ENCODE data around the gene VSIG2. TPM values are rescaled to one million over a fixed set of nuclear protein-coding genes. Genes with fewer than 3 reads are reported as not detected.

VSIG2 gene
- total RNA-seq, 1 donor from 2014 or later = 2.6 TPM

DNA sequence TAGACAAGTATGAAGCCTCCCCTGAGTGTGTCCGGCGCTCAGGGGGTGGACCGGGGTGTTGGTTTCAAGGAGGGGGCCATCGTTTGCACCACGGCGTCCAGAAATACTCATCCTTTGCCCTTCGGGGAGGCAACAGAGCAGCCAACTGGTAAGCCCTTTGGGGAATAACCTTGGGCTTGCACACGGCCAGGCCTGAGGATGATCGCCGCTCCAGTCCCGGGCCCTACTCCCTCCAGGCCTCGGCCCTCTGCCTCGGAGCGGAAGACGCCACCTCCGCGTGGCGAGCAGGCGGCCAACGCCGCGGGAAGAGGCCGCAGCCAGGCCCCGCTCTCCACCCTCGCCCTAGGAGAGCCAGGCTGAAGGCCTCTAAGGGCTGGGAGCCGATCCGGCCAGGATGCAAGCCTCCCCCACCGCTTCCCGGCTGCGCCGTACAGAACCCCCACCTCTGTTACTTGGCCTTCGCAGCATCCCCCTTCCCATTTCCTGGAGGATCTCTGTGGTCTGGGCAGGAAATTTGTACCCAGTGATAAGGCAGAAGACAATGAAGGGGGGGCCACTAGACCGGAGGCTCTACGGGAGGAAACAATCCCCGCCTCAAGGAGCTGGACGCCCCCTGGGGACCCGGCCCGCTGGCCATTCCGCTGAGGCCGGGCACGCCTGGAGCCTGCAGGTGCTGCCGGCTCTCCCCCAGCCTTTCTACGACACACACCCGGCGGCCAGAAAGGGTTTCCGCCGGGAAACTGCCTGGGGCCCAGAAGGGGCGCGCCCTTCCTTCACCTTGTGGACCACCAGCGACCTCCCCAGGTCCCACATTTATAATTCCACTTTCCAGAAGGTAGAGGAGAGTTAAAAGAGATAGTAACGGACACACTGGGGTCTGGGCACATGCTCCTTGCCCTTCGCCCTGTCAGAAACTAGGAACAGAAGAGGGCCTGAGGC is 7.5 kb upstream of the VSIG2 start:
- TF ChIP-seq, protein P1, sequence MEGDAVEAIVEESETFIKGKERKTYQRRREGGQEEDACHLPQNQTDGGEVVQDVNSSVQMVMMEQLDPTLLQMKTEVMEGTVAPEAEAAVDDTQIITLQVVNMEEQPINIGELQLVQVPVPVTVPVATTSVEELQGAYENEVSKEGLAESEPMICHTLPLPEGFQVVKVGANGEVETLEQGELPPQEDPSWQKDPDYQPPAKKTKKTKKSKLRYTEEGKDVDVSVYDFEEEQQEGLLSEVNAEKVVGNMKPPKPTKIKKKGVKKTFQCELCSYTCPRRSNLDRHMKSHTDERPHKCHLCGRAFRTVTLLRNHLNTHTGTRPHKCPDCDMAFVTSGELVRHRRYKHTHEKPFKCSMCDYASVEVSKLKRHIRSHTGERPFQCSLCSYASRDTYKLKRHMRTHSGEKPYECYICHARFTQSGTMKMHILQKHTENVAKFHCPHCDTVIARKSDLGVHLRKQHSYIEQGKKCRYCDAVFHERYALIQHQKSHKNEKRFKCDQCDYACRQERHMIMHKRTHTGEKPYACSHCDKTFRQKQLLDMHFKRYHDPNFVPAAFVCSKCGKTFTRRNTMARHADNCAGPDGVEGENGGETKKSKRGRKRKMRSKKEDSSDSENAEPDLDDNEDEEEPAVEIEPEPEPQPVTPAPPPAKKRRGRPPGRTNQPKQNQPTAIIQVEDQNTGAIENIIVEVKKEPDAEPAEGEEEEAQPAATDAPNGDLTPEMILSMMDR (IDR thresholded peaks at IDR 0.05; ENCODE audit: unreplicated experiment) = no peak
- no peak for DNase-seq (ENCODE audit: low spot score, unreplicated experiment)
- Mint-ChIP-seq H3K36me3 (ENCODE audit: insufficient read depth) (no peaks in the 10 kb centered on the region), H3K9me3 (ENCODE audit: low read depth) (no peaks in the 10 kb centered on the region), H3K27me3 (peaks cover 59% of the 10 kb centered on the region), H3K4me3 (ENCODE audit: low read depth) (peak overlapping the region; percentile 63), H3K27ac (no peak overlapping the region), H3K4me1 (ENCODE audit: low read depth) (peaks cover 17% of the 10 kb centered on the region)

DNA sequence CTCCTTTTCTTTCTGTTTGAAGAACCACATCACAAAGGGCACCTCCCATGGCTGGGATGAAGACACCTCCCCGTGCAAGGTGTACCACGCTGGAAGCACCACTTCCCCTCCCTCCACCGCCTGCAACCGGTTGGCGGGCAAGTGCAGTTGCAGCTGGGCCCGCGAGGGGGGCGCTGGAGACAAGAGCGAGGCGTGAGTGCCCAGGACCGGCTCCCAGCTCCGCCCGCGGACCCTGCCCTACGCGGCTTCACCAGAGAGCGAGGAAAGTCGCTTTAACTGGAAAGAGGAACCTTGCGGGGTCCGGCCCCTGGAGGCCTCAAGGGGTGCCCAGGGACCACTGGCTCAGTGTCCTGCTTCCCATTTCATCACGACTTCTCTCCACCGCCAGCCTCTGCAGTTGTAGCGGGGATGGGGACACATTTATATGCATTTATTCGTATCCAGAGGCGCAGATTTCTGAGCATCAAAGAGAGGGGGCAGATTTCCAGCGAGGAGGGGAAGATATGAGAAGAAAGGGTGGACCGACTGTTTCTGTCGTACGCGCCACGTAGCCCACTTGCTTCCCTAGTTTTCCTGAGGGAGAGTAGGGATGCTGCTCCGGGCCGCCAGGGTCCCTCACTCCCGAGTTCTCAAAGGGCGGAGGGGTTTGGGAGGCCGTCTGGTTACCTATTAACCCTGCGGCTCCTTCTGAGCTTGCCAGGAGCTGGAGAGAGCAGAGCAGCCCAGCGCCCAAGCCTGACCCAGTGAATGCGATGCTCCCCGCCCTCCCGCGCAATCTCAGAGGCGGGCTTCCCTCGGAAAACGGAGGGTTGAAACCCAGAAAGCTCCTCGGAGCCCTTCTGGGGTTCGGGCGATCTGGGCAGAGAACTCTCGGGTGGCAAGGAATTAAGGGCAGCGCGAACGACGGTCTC is 6.6 kb upstream of the VSIG2 start:
- DNase-seq (ENCODE audit: low spot score, unreplicated experiment) = peak; percentile 77
- peak overlapping the region; percentile 63 for H3K4me3 Mint-ChIP-seq (ENCODE audit: low read depth)
- TF ChIP-seq, protein P1 (IDR thresholded peaks at IDR 0.05; ENCODE audit: unreplicated experiment) = peak; percentile 84
- peak overlapping the region; percentile 91 for H3K27ac Mint-ChIP-seq
- H3K4me1 Mint-ChIP-seq (ENCODE audit: low read depth) = peaks cover 17% of the 10 kb centered on the region
- H3K9me3 Mint-ChIP-seq (ENCODE audit: low read depth) = no peaks in the 10 kb centered on the region
- H3K27me3 Mint-ChIP-seq = peaks cover 60% of the 10 kb centered on the region
- H3K36me3 Mint-ChIP-seq (ENCODE audit: insufficient read depth) = no peaks in the 10 kb centered on the region

DNA sequence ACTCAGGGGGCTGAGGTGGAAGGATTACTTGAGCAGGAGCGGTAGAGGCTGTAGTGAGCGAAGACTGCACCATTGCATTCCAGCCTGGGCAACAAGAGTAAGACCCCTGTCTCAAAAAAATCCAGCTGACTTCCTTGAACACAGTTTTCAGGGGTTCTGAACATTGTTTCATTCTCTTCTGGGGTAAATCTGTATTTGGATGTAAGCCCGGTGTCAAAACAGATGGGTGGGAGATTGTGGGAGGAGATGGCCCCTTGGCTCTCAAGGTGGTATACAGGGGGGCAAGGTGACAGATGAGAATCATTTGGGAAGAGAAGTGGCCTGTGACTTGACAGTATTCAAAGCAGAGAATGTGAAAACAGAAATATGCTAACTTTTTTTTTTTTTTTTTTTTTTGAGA is 5.3 kb upstream of the VSIG2 start:
- Mint-ChIP-seq H3K4me3 (ENCODE audit: low read depth) (no peak overlapping the region), H3K27me3 (peaks cover 61% of the 10 kb centered on the region), H3K4me1 (ENCODE audit: low read depth) (peaks cover 11% of the 10 kb centered on the region), H3K36me3 (ENCODE audit: insufficient read depth) (no peaks in the 10 kb centered on the region), H3K9me3 (ENCODE audit: low read depth) (no peaks in the 10 kb centered on the region), H3K27ac (no peak overlapping the region)
- TF ChIP-seq, protein P1 (IDR thresholded peaks at IDR 0.05; ENCODE audit: unreplicated experiment) = no peak
- no peak for DNase-seq (ENCODE audit: low spot score, unreplicated experiment)

DNA sequence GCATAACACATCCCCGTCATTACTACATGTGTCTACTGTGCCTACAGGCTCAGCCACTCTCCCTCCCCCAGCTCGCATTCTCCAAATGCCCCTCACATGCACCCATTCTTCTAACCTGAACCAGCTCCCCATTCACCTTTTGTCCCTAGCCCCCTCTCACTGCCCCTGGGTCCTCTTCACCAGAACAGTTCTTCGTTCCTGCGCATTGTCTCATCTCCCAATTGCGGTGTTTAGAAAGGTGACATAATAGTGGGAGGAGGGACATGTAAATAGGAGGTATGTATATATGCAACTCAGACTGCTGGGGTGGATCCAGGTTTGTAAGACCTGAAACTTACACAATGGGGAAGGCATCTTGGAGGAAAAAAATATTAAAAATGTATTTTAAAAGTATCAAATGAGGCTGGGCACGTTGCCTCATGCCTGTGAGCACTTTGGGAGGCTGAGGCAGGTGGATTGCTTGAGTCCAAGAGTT is 4.7 kb upstream of the VSIG2 start:
- Mint-ChIP-seq H3K4me1 (ENCODE audit: low read depth) (peaks cover 11% of the 10 kb centered on the region), H3K4me3 (ENCODE audit: low read depth) (no peak overlapping the region), H3K9me3 (ENCODE audit: low read depth) (no peaks in the 10 kb centered on the region), H3K27ac (no peak overlapping the region), H3K27me3 (peaks cover 61% of the 10 kb centered on the region), H3K36me3 (ENCODE audit: insufficient read depth) (no peaks in the 10 kb centered on the region)
- DNase-seq (ENCODE audit: low spot score, unreplicated experiment) = no peak
- TF ChIP-seq, protein P1 (IDR thresholded peaks at IDR 0.05; ENCODE audit: unreplicated experiment) = no peak
